GM11168 (cell line): ENCODE results near the gene GPR84.
"Not testable (repeated sequence)": the region's sequence is repeated elsewhere in the genome, so short reads cannot be mapped to it uniquely, and the experiment has no call there.

ENCODE experiments used
- in situ Hi-C: fragments of 300-500 bp; cut with MboI; formaldehyde crosslinking; loops from one replicate; pipeline ENCODE4 v1.12.0; 2022; ENCODE audit warnings: low sequenced_read_pairs; ENCODE audit not compliant: unreplicated experiment

GPR84 gene

GRCh38 chr12:54333420-54334034 lies 30.8 kb downstream of the GPR84 start:
- in situ Hi-C loops: no loop called here

- in situ Hi-C loops: no loop called here
Measured at GRCh38 chr12:54331461-54331860, 32.8 kb downstream of the GPR84 start.

GRCh38 chr12:54330442-54330841 lies 33.8 kb downstream of the GPR84 start:
- in situ Hi-C loops: no loop called here

GRCh38 chr12:54329759-54330158 lies 34.5 kb downstream of the GPR84 start:
- in situ Hi-C loops: no loop called here

GRCh38 chr12:54328595-54329337 lies 35.5 kb downstream of the GPR84 start:
- in situ Hi-C loops: no loop called here

- in situ Hi-C loops: not testable (repeated sequence)
Measured at GRCh38 chr12:54325442-54326109, 38.7 kb downstream of the GPR84 start.

GRCh38 chr12:54324617-54325441 lies 39.5 kb downstream of the GPR84 start, which contains the start of gene COPZ1:
Gene COPZ1, plus strand, starts transcription at chr12:54325131. Its CDS starts 33 bp downstream, at chr12:54325164.
- in situ Hi-C loops: no loop called here

GRCh38 chr12:54321363-54321762 lies 42.9 kb downstream of the GPR84 start:
- in situ Hi-C loops: no loop called here
